Esophagus (tissue), 2 donors: Measurements from ENCODE around the gene KCNMA1. TPM values are rescaled to one million over a fixed set of nuclear protein-coding genes. Genes with fewer than 3 reads are reported as not detected.

Source experiments
- H3K27ac ChIP-seq, 2 donors: one replicate each; pipeline ENCODE4 v1.5.1; 2013; ENCODE audit warnings: low read depth in 2 of 2, mild to moderate bottlenecking in 2 of 2, inconsistent platforms in 1 of 2, low read length in 1 of 2, moderate library complexity in 1 of 2
- H3K27me3 ChIP-seq, 2 donors: one replicate each; pipeline ENCODE4 v1.6.1; 2013; ENCODE audit warnings: low read length in 2 of 2, control low read depth in 1 of 2, mild to moderate bottlenecking in 1 of 2; ENCODE audit not compliant: insufficient read depth in 2 of 2, control insufficient read depth in 1 of 2
- H3K36me3 ChIP-seq, 2 donors: one replicate each; pipeline ENCODE4 v1.6.1; 2013; ENCODE audit warnings: low read length in 1 of 2; ENCODE audit not compliant: control insufficient read depth in 2 of 2, insufficient read depth in 2 of 2
- H3K4me1 ChIP-seq, 2 donors: one replicate each; pipeline ENCODE4 v1.6.1; 2013; ENCODE audit warnings: low read length in 1 of 2; ENCODE audit not compliant: control insufficient read depth in 2 of 2, insufficient read depth in 2 of 2
- H3K4me3 ChIP-seq, 2 donors: one replicate each; pipeline ENCODE4 v1.5.1; 2013; ENCODE audit warnings: low read length in 2 of 2, mild to moderate bottlenecking in 2 of 2, low read depth in 1 of 2, moderate library complexity in 1 of 2
- H3K9me3 ChIP-seq, 2 donors: one replicate each; pipeline ENCODE4 v1.6.1; 2013; ENCODE audit warnings: mild to moderate bottlenecking in 2 of 2, low read depth in 1 of 2, low read length in 1 of 2, moderate library complexity in 1 of 2; ENCODE audit not compliant: control insufficient read depth in 2 of 2, insufficient read depth in 1 of 2
- WGBS, 2 donors: extraction: QIAGEN DNeasy Blood & Tissue Kit; methylation state at CpG; one replicate each; pipeline ENCODE4 v1.1.7; 2013; 5-methylcytosine and 5-hydroxymethylcytosine counted together
- polyA plus RNA-seq, 2 donors: library from polyadenylated mRNA; stranded (reverse); fragments of 200-250 nt; gene quantifications; one replicate each; pipeline ENCODE4 v1.2.3, GENCODE V29; 2013
- donor health status: healthy with polysubstance abuse.
- donor health status: Bipolar disorder and iron deficiency.

The KCNMA1 gene
- polyA plus RNA-seq, 2 donors: 8.4 to 11.2 TPM

DNA sequence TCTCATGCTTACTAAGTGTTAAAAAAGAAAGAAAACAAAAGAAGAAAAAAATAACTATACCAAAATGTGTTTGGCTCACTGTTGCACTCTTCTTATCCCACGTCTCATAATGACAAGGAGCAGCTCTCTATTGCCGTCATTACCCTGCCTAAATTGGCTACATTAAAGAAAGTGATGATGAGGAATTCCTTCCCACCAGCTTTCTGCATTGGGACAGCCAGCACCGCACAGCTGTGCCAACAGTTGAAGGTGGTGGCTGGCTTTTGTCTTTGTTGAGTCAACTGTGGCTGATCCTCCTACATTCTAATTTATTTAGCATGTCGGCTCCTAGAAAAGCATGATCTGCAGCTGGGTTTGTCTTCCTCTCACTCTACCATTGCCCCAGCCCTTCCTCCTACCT lies 751.8 kb downstream of the KCNMA1 start:
- H3K9me3 ChIP-seq: no peaks in the 10 kb centered on the region
- WGBS, 2 donors: 41 to 52% methylated on average over 4 of the region's 4 CpGs
- H3K27me3 ChIP-seq: no peaks in the 10 kb centered on the region
- H3K4me1 ChIP-seq: no peaks in the 10 kb centered on the region
- H3K4me3 ChIP-seq: no peak overlapping the region
- no peak overlapping the region for H3K27ac ChIP-seq
- no peaks in the 10 kb centered on the region for H3K36me3 ChIP-seq

DNA sequence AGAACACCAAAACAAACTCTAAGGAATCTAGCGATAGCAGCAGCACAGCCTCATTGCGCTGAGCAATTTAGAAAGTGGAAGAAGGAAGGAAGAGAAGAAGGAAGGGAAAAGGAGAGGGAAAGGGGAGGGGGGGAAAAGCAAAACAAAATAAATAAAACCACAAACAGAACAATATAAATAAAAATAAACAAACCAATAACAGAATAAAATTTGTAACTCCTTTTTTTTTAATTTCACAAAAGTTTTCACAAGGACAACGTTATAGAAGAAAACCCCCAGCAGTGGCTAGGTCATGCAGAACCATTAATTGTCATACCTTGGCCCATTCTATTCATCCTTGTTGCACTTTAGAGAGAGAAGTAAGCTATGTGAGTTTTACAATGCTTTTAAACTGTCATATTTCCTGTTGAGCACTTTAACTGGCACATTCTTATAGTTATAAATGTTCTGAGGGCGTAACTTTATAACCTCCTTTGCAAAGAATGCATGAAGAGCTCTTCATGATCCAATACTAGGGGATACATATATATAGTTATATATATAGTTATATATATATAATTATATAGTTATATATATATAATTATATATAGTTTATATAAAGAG lies 752.8 kb downstream of the KCNMA1 start:
- H3K27ac ChIP-seq: no peak overlapping the region
- no peaks in the 10 kb centered on the region for H3K4me1 ChIP-seq
- WGBS, 2 donors: 89 to 93% methylated on average over 4 of the region's 4 CpGs
- no peak overlapping the region for H3K4me3 ChIP-seq
- no peaks in the 10 kb centered on the region for H3K27me3 ChIP-seq
- no peaks in the 10 kb centered on the region for H3K9me3 ChIP-seq
- H3K36me3 ChIP-seq: no peaks in the 10 kb centered on the region

DNA sequence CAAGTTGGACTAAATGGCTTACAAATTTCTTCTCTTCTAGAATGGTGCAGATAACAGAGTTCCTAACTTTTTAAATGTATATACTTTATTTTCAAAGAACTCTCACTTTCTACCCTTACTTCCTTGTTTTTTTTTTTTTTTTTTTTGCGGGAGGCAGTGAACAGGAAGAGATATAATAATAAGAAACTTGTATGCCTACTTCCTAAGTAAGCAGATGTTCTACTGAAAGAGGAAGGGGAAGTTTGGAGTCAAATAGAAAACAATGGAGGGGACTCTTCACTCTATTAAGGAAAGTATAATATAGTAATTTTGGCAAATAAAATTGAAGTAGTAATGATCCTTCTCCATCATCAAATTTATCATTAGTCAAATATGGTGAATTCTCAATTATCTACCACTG lies 754.0 kb downstream of the KCNMA1 start:
- Histone ChIP-seq H3K9me3 (no peaks in the 10 kb centered on the region), H3K4me1 (no peaks in the 10 kb centered on the region), H3K4me3 (no peak overlapping the region), H3K36me3 (no peaks in the 10 kb centered on the region), H3K27ac (no peak overlapping the region), H3K27me3 (no peaks in the 10 kb centered on the region)
- WGBS, 2 donors: 58 to 59% methylated on average over 1 of the region's 1 CpG

DNA sequence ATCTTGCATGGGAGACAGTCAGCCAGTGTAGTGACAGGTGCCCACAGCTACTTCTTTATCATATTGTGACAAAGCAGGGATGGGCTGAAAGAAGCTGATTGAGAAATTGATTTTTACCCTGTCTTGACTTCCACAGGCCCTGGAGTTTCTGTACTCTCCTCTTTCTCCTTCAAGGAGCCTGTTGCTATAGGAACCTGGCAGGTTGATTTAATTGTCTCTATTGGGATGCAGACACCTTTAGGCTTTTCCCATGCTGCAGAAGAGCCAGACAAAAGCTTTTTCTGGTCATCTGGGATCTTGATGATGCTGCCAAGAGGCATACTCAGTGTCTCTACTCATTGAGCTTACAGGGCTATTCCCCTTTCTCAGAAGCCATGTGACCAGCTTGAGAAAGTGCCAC lies 754.8 kb downstream of the KCNMA1 start:
- Histone ChIP-seq H3K4me3 (no peak overlapping the region), H3K9me3 (no peaks in the 10 kb centered on the region), H3K27me3 (no peaks in the 10 kb centered on the region), H3K27ac (no peak overlapping the region), H3K4me1 (no peaks in the 10 kb centered on the region), H3K36me3 (no peaks in the 10 kb centered on the region)

DNA sequence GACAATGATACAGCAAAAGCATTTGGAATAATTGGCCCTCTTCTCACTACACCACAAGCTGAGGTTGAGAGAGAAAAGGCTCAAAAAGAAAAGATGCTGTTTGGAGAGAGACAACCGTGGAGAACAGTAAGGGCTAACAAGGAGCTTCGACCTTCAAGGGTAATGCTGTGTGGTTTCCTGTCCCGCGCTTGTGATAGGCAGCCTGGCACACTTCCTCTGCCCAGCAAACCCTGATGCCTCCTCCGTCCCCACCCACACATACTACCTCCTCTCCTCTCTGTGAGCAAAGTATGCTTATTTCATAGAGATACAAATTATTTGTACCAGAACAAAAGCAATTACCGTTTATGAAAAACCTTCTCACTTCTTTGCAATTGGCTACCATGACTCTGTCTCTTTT lies 755.4 kb downstream of the KCNMA1 start:
- Histone ChIP-seq H3K27me3 (no peaks in the 10 kb centered on the region), H3K27ac (no peak overlapping the region), H3K4me3 (no peak overlapping the region), H3K4me1 (no peaks in the 10 kb centered on the region), H3K9me3 (no peaks in the 10 kb centered on the region), H3K36me3 (no peaks in the 10 kb centered on the region)
- WGBS, 2 donors: 66 to 73% methylated on average over 6 of the region's 6 CpGs

DNA sequence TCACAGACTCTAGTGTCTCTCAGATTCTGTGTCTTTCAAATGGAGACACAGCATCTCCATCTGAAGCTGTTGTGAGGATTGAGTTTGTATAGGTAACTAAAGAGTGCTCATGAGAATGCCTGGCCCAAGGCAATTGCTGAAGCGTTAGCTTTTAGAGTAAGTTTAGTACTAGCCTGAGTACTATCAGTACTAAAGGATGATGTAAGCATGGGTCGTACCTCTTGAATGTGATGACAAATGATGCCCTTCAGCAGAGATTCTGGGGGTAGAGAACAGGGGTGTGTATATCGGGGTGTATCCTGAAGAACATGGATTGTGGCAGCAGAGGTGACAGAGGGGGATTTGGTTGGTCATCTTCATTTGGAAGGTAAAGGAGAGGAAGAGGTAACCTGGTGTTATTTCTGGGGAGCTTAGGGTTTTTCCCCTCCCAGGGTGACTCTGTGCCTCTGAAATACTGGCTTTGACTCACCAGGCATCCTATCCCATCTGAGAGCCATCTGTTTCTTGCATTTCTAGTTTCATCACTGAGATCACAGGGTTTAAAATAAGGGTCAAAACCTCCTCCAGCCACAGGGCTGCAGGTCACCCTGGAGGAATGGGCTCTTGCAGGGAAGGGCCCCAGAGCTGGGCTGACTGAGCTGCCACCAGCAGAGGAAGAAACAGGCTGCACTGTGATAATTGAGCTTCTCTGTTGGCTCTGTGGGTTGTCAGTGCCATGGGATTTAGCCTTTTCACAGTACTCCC lies 756.0 kb downstream of the KCNMA1 start:
- no peaks in the 10 kb centered on the region for H3K27me3 ChIP-seq
- 82 to 89% methylated on average over 3 of the region's 3 CpGs for WGBS, 2 donors
- no peak overlapping the region for H3K4me3 ChIP-seq
- H3K27ac ChIP-seq: no peak overlapping the region
- no peaks in the 10 kb centered on the region for H3K4me1 ChIP-seq
- H3K9me3 ChIP-seq: no peaks in the 10 kb centered on the region
- H3K36me3 ChIP-seq: no peaks in the 10 kb centered on the region

DNA sequence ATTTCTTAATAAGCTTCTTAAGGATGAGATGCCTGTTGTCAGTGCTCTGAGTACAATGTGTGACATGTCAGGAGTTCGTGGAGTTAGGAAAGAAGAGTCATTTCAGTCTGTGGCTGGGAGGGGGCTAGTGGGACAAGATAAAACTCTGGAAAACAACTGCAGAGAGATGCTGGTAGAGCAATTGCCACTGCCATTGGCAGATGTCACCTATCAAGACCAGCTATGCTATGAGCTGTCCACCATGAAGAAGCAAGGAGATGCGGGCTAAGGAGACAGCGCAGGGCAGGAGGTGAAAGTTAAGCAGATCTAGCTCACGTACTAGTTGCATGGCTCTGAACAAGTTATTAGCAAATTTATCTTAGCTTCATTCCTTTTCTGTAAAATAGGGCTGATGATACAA lies 756.7 kb downstream of the KCNMA1 start:
- no peaks in the 10 kb centered on the region for H3K36me3 ChIP-seq
- 91 to 92% methylated on average over 4 of the region's 4 CpGs for WGBS, 2 donors

DNA sequence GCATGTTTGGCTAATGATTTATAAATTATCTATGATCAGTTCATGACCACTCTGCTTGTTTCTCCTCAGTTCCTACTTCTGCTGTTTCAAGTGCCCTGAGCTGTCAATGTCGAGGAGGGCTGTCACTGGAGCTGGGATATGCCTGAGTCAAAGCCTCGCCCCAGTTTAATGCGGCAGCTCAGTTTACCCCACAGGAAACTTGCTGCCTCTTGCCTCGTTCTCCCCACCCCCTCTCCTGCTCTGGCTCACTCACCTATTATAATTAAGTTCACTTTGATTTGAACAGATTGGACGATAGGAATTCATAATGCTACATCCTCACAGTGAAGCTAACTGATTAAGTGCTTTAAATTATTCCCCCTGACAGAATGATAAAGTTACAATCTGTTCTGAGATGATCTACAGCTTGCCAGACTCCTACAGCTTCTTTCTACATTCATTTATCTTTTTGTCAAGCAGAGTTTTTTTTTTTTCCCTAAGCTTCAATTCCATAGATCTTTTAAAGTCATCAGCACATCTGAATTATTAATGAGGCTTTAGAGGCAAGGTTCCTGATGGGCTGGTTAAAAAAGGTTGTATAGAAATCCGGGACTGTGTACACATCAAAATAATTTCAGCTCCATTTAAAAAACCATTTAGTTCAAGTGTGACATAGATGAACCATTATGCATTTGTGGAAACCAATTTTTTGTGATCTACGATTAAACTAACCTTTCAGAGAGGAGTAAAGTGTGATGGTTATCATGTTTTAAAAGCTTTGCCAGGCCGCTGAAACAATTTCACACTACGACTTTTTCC lies 758.3 kb downstream of the KCNMA1 start:
- Histone ChIP-seq H3K4me3 (no peak overlapping the region), H3K4me1 (peaks cover 0 to 2% of the 10 kb centered on the region in 2 donors), H3K36me3 (no peaks in the 10 kb centered on the region), H3K27me3 (no peaks in the 10 kb centered on the region), H3K27ac (no peak overlapping the region), H3K9me3 (no peaks in the 10 kb centered on the region)
- WGBS, 2 donors: 60 to 63% methylated on average over 9 of the region's 9 CpGs

More for the DNA sequence above, 756.7 kb downstream of the KCNMA1 start:
- Histone ChIP-seq H3K4me1 (no peaks in the 10 kb centered on the region), H3K4me3 (no peak overlapping the region), H3K27ac (no peak overlapping the region), H3K9me3 (no peaks in the 10 kb centered on the region), H3K27me3 (no peaks in the 10 kb centered on the region)

DNA sequence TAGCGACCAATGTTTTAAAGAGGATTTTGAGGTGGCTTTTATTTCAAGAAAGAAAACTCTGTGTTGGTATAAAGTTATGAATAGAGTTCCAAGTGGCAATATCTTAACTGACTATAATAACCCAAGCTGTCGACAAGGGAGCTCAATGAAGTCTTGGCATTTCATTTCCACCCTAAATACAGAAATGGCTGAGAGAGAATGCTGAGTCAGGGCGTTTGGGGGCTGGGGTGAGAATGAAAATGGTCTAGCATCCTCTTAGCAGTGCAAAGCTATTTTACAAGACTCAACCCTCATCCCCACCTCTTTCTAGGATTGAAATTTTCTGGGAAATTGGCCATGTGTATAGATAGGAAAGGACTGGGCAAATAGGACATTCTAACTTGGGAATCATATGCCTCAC lies 759.1 kb downstream of the KCNMA1 start:
- 70% methylated on average over 3 of the region's 3 CpGs for WGBS, 2 donors
- H3K4me3 ChIP-seq: no peak overlapping the region
- H3K9me3 ChIP-seq: no peaks in the 10 kb centered on the region
- H3K36me3 ChIP-seq: no peaks in the 10 kb centered on the region
- H3K4me1 ChIP-seq: peaks cover 0 to 2% of the 10 kb centered on the region in 2 donors
- H3K27ac ChIP-seq: no peak overlapping the region
- no peaks in the 10 kb centered on the region for H3K27me3 ChIP-seq
